SK-N-SH treated with all-trans-retinoic acid at 6 μM for 48 hours (cell line): ENCODE measurements around the gene WFDC10A.
A peak's percentile ranks its signal among the peaks of the same experiment; 100 is the strongest.

Experiments used
- ATAC-seq: fragments of 200-7000 bp; cut with Tn5 transposase; 3 replicates; pipeline ENCODE4 v1.9.1; 2020; ENCODE audit warnings: mild to moderate bottlenecking, moderate library complexity
- ARNTL ChIP-seq: fragments of 450-650 bp; formaldehyde crosslinking; IDR thresholded peaks from 2 replicates; pipeline ENCODE4 v1.5.0; 2020; ENCODE audit warnings: low read depth, mild to moderate bottlenecking, moderate library complexity, borderline replicate concordance
- BACH2 ChIP-seq: fragments of 250-450 bp; sonication (Bioruptor Pico); IDR thresholded peaks from 2 replicates; pipeline ENCODE4 v1.9.0; 2021; ENCODE audit warnings: mild to moderate bottlenecking, borderline replicate concordance
- CSDC2 ChIP-seq: fragments of 250-450 bp; sonication (Bioruptor Pico); IDR thresholded peaks from 2 replicates; pipeline ENCODE4 v1.5.0; 2020; ENCODE audit warnings: mild to moderate bottlenecking, moderate library complexity
- CSRNP3 ChIP-seq: fragments of 250-450 bp; sonication (Bioruptor Pico); IDR thresholded peaks from 2 replicates; pipeline ENCODE4 v1.5.1; 2021; ENCODE audit warnings: mild to moderate bottlenecking, moderate library complexity
- GLIS3 ChIP-seq: fragments of 250-450 bp; sonication (Bioruptor Pico); IDR thresholded peaks from 2 replicates; pipeline ENCODE4 v1.5.0; 2020; ENCODE audit warnings: mild to moderate bottlenecking, moderate library complexity
- OSR1 ChIP-seq: fragments of 250-450 bp; sonication (Bioruptor Pico); IDR thresholded peaks from 2 replicates; pipeline ENCODE4 v1.8.0; 2022; ENCODE audit warnings: moderate library complexity, mild to moderate bottlenecking, inconsistent platforms
- POU6F1 ChIP-seq: fragments of 250-450 bp; sonication (Bioruptor Pico); IDR thresholded peaks from 2 replicates; pipeline ENCODE4 v1.8.0; 2021; ENCODE audit warnings: low read depth, mild to moderate bottlenecking, moderate library complexity, borderline replicate concordance
- PPARA ChIP-seq: fragments of 250-450 bp; sonication (Bioruptor Pico); IDR thresholded peaks from 2 replicates; pipeline ENCODE4 v1.5.0; 2020; ENCODE audit warnings: mild to moderate bottlenecking, borderline replicate concordance
- RARB ChIP-seq: fragments of 250-450 bp; sonication (Bioruptor Pico); IDR thresholded peaks from 2 replicates; pipeline ENCODE4 v1.8.0; 2021; ENCODE audit warnings: mild to moderate bottlenecking, moderate library complexity
- SNAI2 ChIP-seq: fragments of 250-450 bp; sonication (Bioruptor Pico); IDR thresholded peaks from 2 replicates; pipeline ENCODE4 v1.5.0; 2020; ENCODE audit warnings: mild to moderate bottlenecking, moderate library complexity
- TCF4 ChIP-seq: fragments of 250-450 bp; sonication (Bioruptor Pico); IDR thresholded peaks from 2 replicates; pipeline ENCODE4 v1.8.0; 2021; ENCODE audit warnings: mild to moderate bottlenecking, moderate library complexity, borderline replicate concordance
- TOX ChIP-seq: fragments of 250-450 bp; sonication (Bioruptor Pico); IDR thresholded peaks from 2 replicates; pipeline ENCODE4 v1.8.0; 2021; ENCODE audit warnings: mild to moderate bottlenecking, moderate library complexity, borderline replicate concordance
- TSHZ2 ChIP-seq: fragments of 250-450 bp; sonication (Bioruptor Pico); IDR thresholded peaks from 2 replicates; pipeline ENCODE4 v1.5.0; 2020; ENCODE audit warnings: mild to moderate bottlenecking, moderate library complexity
- ZC3H10 ChIP-seq: fragments of 250-450 bp; sonication (Bioruptor Pico); IDR thresholded peaks from 2 replicates; pipeline ENCODE4 v1.5.1; 2021; ENCODE audit warnings: mild to moderate bottlenecking, moderate library complexity
- ZFP3 ChIP-seq: fragments of 250-450 bp; sonication (Bioruptor Pico); IDR thresholded peaks from 2 replicates; pipeline ENCODE4 v1.5.0; 2020; ENCODE audit warnings: mild to moderate bottlenecking, moderate library complexity
- ZFP30 ChIP-seq: fragments of 450-650 bp; formaldehyde crosslinking; IDR thresholded peaks from 2 replicates; pipeline ENCODE4 v1.5.0; 2022; ENCODE audit warnings: mild to moderate bottlenecking, moderate library complexity
- ZNF565 ChIP-seq: fragments of 450-650 bp; formaldehyde crosslinking; conservative IDR thresholded peaks from 2 replicates; pipeline ENCODE4 v1.5.0; 2020; ENCODE audit warnings: low read depth, mild to moderate bottlenecking, moderate library complexity
- ZNF8 ChIP-seq: fragments of 450-650 bp; formaldehyde crosslinking; IDR thresholded peaks from 2 replicates; pipeline ENCODE4 v1.5.0; 2020; ENCODE audit warnings: mild to moderate bottlenecking, moderate library complexity
- TF ChIP-seq, protein P1 (sequence below): fragments of 250-450 bp; sonication (Bioruptor Pico); IDR thresholded peaks from 2 replicates; pipeline ENCODE4 v1.8.0; 2020; ENCODE audit warnings: mild to moderate bottlenecking, moderate library complexity, borderline replicate concordance
- TF ChIP-seq, protein P2 (sequence below): fragments of 250-450 bp; sonication (Bioruptor Pico); IDR thresholded peaks from 2 replicates; pipeline ENCODE4 v1.5.1; 2020; ENCODE audit warnings: low read depth, mild to moderate bottlenecking, moderate library complexity

WFDC10A gene

GRCh38 chr20:45592574-45593189 is 36.9 kb upstream of the WFDC10A start:
- peak; percentile 67 for ATAC-seq
- TF ChIP-seq ZFP30 (no peak), POU6F1 (CRISPR knock-in tag) (no peak), TOX (CRISPR knock-in tag) (no peak), SNAI2 (no peak), GLIS3 (CRISPR knock-in tag) (no peak), CSDC2 (CRISPR knock-in tag) (no peak), PPARA (CRISPR knock-in tag) (no peak), TCF4 (no peak), ZNF8 (CRISPR knock-in tag) (no peak), CSRNP3 (CRISPR knock-in tag) (no peak), OSR1 (no peak), ZNF565 (no peak), BACH2 (CRISPR knock-in tag) (no peak), RARB (no peak), ZC3H10 (CRISPR knock-in tag) (no peak)
- TF ChIP-seq, protein P1, sequence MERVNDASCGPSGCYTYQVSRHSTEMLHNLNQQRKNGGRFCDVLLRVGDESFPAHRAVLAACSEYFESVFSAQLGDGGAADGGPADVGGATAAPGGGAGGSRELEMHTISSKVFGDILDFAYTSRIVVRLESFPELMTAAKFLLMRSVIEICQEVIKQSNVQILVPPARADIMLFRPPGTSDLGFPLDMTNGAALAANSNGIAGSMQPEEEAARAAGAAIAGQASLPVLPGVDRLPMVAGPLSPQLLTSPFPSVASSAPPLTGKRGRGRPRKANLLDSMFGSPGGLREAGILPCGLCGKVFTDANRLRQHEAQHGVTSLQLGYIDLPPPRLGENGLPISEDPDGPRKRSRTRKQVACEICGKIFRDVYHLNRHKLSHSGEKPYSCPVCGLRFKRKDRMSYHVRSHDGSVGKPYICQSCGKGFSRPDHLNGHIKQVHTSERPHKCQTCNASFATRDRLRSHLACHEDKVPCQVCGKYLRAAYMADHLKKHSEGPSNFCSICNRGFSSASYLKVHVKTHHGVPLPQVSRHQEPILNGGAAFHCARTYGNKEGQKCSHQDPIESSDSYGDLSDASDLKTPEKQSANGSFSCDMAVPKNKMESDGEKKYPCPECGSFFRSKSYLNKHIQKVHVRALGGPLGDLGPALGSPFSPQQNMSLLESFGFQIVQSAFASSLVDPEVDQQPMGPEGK (CRISPR knock-in tag) = no peak
- TF ChIP-seq, protein P2, sequence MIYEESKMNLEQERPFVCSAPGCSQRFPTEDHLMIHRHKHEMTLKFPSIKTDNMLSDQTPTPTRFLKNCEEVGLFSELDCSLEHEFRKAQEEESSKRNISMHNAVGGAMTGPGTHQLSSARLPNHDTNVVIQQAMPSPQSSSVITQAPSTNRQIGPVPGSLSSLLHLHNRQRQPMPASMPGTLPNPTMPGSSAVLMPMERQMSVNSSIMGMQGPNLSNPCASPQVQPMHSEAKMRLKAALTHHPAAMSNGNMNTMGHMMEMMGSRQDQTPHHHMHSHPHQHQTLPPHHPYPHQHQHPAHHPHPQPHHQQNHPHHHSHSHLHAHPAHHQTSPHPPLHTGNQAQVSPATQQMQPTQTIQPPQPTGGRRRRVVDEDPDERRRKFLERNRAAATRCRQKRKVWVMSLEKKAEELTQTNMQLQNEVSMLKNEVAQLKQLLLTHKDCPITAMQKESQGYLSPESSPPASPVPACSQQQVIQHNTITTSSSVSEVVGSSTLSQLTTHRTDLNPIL (CRISPR knock-in tag) = no peak
- TF ChIP-seq, all 23 proteins: peak for 0

DNA sequence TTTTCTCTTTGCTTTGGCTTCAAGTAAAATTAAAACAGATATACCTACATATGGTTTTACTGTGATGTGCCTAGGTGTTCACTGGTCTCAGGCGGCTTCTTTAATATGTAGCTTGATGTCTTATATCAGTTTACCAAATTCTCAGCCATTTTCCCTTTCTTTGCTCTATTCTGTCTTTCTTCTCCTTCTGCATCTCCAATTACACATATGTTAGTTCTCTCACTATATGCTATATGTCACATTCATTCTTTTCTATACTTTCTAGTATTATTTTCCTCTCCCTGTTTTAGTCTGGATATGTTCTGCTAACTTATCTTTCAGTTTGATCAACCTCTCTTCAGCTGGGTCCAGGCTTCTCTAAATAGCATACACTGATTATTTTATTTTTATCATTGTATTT is 36.0 kb upstream of the WFDC10A start:
- TF ChIP-seq TOX (CRISPR knock-in tag) (no peak), POU6F1 (CRISPR knock-in tag) (no peak), BACH2 (CRISPR knock-in tag) (no peak), TCF4 (no peak), ZNF8 (CRISPR knock-in tag) (no peak), TSHZ2 (CRISPR knock-in tag) (no peak), ZFP3 (CRISPR knock-in tag) (no peak), ARNTL (CRISPR knock-in tag) (no peak)
- TF ChIP-seq, all 23 proteins: peak for 0
- ATAC-seq = no peak
